Measurements from ENCODE around the gene ITPK1. TPM values are rescaled to one million over a fixed set of nuclear protein-coding genes. Genes with fewer than 3 reads are reported as not detected.

Gene ITPK1
- total RNA-seq, 1 experiment from 2014 or later = 80.3 TPM

DNA sequence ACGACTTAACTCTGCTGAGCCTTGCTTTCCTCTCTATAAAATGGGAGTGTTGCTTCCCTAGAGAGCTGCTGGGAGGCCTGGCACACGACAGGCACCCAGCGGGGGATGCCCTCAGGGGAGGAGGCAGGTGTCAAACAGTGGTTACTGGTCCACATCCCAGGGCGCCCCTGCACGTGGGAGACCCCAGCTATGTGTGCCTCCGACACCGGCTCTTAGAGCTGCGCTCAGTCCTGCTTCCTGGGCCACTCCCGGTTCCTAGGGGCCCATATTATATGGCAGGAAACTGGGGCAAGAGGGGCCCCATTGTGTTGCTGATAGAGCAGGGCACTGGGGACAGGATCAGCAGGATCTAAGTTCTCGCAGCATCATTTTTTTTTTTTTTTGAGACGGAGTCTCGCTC, 145.5 kb downstream of the ITPK1 start:
- no peak for DNase-seq (ENCODE audit: low spot score)

DNA sequence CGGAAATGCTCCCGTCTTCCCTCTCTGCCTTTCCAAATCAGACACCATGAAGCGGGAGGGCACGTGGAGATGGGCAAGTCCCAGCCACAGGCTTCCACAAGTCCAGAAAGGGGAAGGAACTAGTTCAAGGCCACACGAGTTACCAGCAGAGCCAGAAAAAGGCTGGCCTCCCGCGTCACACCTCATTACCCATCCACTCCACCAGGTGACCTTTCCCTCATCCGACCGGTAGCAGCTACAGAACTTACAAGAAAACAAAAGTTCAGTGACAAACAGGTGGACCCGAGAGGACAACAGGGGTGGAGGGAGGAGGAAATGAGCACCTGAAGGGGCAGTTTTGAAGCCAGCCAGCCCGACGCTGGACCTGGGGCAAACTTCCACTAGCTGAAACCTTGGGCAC, 145.9 kb downstream of the ITPK1 start:
- no peak for DNase-seq (ENCODE audit: low spot score)

DNA sequence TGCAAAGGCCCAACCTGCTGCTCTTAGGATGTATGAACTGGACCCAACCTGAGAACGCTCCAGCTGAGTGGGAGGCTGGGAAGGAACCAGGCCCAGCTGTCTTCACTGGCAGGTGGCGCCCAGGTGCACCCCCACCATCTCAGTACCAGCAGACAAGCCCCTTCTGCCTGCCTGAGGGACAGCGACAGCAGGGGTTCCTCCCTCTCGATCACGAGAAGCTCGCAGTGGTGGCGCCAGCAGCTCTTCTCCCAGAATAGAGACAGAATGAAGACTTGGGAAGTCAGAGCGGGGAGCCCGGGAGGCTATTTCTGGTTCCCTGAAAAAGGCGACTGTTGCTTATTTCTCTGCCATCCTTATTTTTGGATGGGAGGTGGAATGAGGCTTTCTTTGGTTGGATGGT, 146.3 kb downstream of the ITPK1 start:
- no peak for DNase-seq (ENCODE audit: low spot score)

DNA sequence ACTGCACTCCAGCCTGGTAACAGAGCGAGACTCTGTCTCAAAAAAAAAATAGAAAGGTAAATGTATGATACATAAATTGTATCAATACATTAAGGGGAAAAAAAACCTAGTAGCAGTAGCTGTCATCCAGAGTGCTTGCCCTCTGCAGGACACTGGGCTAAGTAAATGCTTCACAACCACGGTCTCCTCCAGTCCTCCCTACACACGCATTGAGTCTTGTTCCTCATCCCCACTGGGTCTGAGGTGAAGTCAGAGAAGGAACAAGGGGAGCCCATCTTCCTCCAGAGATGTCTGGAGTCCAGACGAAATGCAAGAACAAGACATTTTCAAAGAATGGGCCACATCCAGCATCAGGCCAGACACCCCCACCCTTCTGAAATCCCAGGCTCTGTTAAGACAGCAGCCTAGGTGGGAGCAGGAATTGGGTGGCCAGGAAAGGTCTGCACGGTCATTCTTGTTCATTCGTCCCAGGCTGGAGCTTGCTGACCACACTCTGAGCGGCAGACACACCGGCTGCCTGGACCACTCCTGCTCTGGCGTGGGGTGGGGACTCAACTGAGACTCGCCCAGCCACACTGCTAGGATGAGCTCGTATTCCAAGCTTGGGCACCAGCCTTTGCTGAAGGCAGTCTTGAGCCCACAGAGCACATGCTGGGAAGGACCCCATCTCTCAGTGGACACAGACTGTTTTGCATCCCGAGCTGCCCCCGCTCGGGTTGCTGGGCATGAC, 147.3 kb downstream of the ITPK1 start:
- no peak for DNase-seq (ENCODE audit: low spot score)

DNA sequence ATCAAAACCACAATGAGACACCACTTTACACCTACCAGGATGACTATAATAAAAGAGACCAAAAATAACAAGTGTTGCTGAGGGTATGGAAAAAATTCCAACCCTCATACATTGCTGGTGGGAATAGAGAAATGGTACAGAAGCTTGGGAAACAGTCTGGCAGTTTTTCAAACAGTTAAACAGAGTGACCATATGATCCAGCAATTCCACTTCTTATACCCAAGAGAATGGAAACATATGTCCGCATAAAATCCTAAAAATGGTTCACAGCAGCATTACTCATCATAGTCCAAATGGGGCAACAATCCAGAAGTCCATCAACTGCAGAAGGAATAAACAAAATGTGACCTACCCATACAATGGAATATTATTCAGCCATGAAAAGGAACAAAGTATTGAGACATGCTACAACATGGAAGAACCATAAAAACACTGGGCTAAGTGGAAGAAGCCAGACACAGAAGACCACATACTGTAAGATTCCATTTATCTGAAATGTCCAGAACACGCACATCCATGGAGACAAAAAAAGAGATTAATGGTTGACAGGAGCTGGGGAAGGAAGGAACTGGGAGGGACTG, 148.3 kb downstream of the ITPK1 start:
- DNase-seq (ENCODE audit: low spot score) = no peak

DNA sequence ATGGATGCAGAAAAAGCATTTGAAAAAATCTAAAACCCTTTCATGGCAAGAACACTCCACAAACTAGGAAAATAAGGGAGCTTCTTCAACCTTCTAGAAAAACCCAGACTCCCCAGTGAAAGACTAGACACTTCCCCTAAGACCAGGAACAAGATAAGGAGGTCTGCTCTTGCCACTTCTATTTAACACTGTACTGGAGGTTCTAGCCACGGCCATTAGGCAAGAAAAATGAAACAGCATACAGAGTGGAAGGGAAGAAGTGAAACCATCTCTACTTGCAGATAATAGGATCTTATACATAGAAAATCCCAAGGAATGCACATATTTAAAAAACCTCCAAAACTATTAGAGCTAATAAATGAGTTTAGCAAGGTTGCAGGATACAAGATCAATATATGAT, 150.4 kb downstream of the ITPK1 start:
- DNase-seq (ENCODE audit: low spot score) = no peak

DNA sequence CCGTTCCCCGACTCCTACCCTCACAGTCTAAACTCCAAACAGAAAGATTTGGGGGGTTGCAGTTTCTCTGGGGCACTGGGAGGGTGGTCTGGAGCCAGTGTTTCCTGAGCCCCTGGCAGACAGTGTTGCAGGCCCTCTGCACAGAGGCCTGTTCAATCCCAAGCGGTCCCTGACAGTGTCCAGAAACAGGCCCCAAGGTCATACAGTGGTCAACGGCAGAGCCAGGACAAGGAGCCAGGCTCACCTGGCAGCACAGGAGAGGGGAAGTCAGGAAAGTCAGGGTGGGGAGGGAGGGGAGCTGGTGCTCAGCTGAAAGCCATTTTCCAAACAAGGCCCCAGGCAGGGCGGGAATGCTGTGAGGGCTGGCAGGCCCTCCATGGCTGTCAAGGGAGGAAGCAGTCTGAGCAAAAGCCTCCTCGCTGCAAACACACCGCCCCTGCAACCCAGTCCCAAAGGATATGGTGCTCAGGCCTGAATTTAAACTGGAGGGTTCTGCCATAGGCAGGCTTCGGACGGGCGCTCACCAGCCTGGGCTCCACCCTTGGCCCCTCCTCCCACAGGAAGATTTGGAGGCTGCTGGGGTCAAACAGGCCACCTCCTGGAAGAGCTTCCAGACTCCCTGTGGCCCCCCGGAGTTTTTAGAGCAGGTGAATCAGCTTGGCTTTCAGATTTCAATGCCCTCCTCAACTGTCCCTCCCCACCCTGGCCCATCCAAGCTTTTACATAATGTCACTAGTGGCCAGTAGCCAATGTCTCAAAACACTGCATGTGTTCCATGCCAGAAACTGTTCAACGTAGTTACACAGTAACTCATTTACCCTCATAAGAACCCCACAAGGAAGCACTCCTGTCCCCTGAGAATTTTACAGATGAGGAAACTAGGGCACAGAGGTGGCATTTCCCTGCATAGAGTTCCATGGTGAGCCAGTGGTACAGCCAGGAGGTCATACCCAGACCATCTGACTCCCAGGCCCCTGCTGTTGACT, 151.3 kb downstream of the ITPK1 start:
- peak; percentile 15 for DNase-seq (ENCODE audit: low spot score)

DNA sequence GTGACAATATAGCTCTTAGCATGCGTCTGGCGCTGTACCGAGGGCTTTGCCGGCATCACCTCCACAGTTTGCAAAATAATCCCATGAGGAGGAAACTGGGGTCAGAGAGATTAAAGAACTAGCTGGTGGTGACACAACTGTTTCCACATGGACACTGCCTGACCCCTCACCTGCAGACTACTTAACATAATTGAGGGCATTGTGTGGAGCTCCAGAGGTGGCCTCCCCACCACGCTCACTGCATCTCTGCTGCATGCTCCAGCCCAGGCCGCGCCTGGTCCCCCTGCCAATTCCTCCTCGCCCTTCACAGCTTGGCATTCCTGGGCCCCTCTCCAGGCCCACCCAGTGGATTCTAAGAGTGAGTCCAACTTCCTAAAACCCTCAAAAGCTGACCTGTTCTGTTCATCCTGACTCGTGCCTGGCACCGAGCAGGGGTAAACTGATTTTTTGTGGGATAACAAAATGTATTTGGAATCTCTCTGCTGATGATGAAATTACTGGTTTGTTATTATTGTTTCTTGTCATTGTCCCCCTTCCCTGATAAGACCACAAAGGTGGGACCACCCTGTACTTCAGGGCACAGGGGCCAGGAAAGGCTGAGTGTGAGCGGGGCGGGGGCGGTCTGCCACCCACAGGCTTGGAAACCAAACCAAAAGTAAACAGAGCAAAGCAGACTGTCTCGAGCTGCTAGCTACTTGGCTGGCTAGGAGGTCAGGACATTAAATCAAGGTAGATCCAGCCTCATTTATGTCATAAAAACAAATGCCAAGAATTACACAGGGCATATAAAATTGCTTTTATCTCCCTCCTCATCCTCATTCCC, 152.2 kb downstream of the ITPK1 start:
- peak; percentile 22 for DNase-seq (ENCODE audit: low spot score)

DNA sequence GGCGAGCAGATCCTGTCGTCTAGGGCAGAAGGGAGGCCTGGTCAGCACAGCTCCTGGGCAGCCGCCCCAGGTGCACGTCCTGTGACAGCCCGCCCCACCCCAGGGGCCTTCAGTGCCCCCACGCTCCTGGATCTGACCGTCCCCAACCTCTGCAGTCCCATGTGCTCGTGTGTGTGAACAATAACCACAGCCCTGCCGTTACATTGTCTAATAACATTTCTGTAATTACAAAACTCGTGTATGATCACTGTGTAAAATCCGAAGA, 153.0 kb downstream of the ITPK1 start:
- DNase-seq (ENCODE audit: low spot score) = no peak

DNA sequence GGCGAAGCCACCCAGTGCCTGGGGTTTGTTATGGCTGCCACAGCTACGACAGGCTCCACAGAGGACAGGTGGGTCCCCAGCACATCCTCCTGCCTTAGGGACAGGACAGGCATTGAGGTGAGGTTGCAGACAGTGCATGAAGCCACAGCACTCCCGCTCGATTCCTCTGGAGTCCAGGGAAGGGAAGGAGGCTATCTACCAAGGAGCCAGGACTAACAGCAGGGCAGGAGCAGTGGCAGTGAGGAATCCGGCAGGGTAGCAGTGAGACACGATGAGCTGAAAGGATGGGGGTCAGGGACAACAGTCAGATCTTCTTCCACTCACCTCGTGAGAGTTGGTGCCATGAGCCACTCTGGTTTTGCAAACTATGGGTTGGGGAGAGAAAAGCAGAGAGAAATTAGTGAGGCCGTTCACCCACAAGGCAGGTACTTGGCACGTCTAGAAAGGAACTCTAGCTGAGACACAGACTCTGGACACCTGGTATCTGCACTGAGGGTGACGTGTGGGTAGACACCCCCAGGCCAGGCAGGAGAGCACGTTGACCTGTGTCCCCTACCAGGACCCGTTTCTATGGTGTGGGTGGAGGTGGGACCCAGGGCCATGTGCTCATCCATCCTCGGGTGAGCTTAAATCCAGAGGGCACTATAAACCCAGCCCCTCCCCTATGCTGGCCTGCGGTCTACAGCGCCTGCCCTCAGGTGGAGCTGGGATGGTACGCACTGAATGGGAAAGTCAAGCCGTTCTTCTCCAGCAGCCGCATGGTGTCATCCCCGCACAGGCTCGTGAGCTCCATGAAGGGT, 153.5 kb downstream of the ITPK1 start:
- no peak for DNase-seq (ENCODE audit: low spot score)

DNA sequence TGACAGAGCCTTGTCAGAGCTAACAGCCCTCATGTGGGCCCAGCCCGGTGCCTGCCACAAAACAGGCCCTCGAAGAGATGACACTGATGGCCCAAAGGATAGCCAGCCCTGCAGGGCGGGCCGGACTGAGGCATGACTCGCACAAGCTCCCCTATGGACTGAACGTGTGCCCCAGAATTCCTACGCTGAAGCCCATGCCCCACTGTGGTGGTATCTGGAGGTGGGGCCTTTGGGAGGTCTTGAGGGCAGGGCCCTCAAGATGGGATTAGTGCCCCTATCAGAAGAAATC, 154.2 kb downstream of the ITPK1 start:
- DNase-seq (ENCODE audit: low spot score) = no peak

DNA sequence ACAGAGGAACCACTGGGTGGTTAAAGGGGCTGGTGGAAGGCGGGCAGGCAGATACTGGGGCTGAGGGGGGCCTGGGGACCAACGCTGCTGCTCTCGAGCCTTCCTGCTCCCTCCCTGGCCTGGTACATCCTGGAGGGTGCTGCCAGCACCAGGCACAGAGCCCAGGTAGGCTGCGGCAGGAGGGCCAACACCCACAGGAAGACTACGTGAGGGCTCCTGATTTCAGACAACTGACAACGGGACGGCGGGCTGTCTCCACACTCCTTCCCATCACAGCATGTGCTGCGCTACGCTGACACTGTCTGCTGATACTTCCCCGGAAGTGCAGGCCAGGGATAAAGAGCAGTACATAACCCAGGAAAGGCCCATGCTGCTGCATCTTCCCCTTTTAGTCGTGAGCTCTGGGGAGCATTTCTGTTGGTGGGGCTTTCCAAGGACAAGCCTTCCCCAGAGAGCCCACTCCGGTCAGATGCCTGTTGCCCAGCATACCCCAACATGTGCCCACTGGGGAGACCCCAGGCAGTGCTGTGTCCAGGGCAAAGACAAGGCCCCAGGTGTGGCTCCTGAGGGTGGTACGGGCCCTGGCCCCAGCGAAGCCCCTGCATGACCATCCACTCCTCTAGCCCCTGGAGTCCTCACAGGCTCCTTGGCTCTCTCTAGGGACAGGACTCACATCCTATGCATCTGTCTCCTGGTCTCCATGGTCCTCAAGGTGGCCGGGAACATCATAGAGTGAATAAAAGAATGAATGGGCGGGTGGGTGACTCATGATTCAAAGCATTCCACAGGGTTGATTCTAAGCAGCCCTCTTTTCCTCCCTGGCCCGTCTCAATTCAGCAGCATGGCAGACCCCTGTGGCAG, 154.8 kb downstream of the ITPK1 start:
- DNase-seq (ENCODE audit: low spot score) = peak; percentile 46

DNA sequence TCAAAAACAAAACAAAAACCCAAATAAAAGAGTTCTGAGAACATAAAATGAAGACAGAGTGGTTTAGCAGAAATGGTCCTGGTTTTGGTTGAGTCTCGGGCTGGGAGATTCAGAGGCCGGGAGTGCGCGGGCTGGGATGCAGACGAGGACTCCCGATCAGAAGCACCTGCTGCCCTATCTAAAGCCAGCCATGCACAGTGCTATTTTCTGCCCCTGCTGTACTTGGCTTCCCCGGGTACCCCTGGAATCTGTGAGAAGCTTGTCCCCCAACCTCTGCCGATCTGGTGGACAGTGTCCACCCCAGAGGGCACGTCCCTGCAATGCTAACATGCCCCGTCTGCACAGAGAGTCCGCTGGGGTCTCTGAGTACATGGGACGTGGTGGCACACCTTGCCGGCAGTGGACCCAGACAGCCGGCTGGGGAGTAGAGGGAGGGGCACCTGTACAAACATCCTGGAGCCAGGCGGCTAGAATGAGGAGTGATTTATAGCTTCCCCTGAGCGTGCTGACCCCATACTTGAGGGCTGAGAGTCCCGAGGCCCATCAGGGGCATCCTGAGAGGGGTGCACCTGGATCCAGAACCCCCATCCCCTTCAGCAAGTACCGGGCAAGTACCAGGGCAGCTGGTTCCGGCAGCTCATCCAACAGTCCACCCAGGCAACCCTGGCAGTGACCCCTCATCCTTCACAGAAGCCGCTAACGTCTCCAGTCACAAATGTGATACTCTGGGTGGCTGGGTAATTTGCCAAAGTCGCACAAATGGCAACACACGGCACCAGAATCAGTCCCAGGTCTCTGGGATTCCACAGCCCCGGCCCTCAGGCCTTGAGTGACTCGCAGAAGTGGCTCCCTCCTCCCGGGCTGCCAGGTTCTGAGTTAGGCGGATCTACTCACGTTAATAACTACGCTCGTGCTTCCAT, 155.7 kb downstream of the ITPK1 start:
- no peak for DNase-seq (ENCODE audit: low spot score)

DNA sequence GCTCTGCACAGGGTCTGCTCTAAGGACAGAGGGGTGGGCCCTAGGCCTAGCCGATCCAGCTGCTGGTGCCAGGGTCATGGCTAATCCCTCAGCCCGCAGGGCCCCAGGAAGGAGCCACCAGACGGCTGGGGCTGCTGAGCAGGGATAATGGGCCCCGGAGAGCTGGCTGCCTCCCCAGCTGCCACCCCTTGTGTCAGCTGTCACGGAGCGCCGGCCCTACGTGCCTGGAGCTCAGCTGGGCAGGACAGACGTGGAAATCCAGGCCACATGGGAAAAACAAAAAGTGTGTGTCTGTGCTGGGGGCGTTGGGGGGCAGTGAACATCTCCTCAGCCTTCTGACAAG, 156.6 kb downstream of the ITPK1 start:
- no peak for DNase-seq (ENCODE audit: low spot score)

DNA sequence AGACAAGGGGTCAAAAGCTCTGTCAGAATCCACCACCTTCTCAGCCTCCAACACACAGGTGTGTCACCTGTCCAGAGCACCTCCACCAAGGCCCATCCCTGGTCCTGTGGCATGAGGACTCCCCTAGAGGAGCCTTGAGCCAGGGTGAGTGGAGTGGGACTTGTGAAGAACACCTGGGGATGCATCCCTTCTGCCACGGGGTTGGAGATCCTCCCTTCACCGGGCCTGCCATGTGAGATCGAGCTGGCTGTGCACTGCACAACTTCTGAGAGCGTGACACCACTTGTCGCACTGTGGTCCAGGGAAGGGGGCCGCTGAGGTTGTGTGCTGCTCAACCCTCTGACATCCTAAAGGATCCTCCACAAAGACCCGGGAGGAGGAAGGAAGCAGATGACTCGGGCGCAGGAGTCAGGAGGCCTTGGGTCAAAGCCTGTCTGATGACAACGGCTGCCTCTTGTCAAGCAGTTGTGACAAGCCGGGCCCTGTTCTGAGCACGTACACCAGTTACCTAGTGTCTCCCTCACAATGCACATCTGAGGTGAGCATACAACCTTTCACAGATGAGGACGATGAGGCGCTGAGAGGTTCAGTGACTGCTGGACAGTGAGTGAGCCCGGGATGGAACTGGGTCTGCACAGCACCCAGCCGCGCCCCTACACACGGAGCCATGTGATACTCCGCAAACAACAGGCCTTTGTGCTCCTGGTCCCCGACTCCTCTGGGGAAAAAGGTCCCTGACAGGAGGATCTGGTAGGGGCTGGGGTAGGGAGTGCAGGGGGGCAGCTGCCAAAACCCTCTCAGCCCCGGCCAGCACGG, 157.1 kb downstream of the ITPK1 start:
- DNase-seq (ENCODE audit: low spot score) = no peak

DNA sequence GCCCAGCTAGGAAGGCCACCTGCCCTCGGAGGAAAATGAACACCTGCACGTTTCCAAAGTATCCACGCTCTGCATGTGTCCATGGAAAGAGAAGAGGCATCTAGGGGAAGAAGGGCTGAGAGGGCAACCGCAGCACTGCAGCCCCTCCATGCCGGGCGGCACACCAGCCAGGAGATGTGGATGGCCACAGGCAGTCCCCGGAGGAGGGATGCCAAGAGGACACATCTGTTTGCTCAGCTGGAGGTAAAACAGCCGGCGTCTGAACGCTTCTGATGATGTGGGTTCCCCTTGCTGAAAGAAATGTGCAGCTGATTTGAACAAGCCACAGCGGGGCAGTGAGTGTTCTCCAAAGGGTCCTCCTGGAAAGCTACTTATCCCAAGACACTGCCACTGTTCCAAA, 158.8 kb downstream of the ITPK1 start:
- DNase-seq (ENCODE audit: low spot score) = no peak

DNA sequence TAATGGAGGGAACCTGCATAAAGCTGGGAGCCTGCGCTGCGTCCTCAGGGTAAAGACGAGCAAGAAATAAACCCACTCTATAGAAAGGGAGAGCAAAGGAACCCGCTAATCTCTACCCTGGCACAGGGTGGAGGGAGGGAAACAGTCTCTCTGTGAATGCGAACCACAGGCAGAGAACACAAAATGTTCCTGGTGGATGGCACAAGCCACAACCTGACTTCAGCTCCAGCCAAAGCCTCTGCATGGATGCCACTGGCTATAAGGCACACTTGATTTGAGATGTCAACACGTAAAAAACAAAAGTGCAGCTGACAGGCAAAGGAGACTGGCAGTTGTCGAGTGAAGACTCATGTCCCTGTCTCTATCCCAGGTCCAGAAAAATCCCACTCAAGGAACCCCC, 160.3 kb downstream of the ITPK1 start:
- DNase-seq (ENCODE audit: low spot score) = no peak

DNA sequence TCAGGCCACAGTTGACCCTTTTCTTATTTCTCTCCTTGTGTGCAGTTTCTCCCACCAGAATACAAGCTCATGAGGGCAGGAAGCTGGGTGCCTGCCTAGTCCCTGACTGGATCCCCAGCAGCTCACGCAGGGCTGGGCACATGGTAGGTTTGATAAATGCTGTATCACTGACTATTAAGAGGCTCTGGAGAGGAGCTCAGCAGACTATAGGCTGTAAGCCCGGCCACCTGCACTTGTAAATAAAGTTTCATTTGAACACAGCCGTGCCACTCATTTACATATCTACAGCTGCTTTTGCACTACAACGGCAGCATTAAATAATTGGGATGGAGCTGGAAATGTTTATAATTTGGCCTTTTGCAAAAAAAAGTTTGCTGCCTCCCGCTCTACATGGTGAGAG, 160.8 kb downstream of the ITPK1 start:
- no peak for DNase-seq (ENCODE audit: low spot score)
